HFFc6 (cell line): ENCODE results near the gene FKBP1A. TPM values are rescaled to one million over a fixed set of nuclear protein-coding genes. Genes with fewer than 3 reads are reported as not detected.

Experiments used
- DNase-seq: peaks from one replicate; pipeline ENCODE4 v3.0.0-alpha.2; 2018
- H3K27ac Mint-ChIP-seq: 2 replicates; pipeline ENCODE4 v1.8.0; 2020; ENCODE audit warnings: mild to moderate bottlenecking, mixed read lengths
- H3K27me3 Mint-ChIP-seq: 2 replicates; pipeline ENCODE4 v1.8.0; 2021; ENCODE audit warnings: mild to moderate bottlenecking, moderate library complexity, mixed read lengths; ENCODE audit not compliant: insufficient read depth
- H3K36me3 Mint-ChIP-seq: 2 replicates; pipeline ENCODE4 v1.8.0; 2021; ENCODE audit warnings: low read depth, mixed read lengths
- H3K4me1 Mint-ChIP-seq: 2 replicates; pipeline ENCODE4 v1.8.0; 2020; ENCODE audit warnings: low read depth, mixed read lengths
- H3K4me3 Mint-ChIP-seq: 2 replicates; pipeline ENCODE4 v1.8.0; 2020; ENCODE audit warnings: mild to moderate bottlenecking, moderate library complexity, mixed read lengths
- H3K9me3 Mint-ChIP-seq: 2 replicates; pipeline ENCODE4 v1.8.0; 2020; ENCODE audit warnings: mild to moderate bottlenecking, mixed read lengths
- total RNA-seq, 6 experiments: library from RNA; stranded (reverse); fragmentation: NEBNext Ultra II Directional; extraction: Animal tissue kit (Norgen Biotek cat#: 25700); gene quantifications; 2 replicates in 1 of 6; 3 replicates in 5 of 6; pipeline ENCODE4 v1.2.3, GENCODE V29; 2021
- TF ChIP-seq, protein P1 (sequence below): fragments of 200-600 bp; sonication (generic); IDR thresholded peaks from 2 replicates; pipeline ENCODE4 v1.5.0; 2021; ENCODE audit warnings: antibody characterized with exemption, mild to moderate bottlenecking

FKBP1A gene
- total RNA-seq, 6 experiments from 2014 or later: 437 to 543 (median 491) TPM

DNA sequence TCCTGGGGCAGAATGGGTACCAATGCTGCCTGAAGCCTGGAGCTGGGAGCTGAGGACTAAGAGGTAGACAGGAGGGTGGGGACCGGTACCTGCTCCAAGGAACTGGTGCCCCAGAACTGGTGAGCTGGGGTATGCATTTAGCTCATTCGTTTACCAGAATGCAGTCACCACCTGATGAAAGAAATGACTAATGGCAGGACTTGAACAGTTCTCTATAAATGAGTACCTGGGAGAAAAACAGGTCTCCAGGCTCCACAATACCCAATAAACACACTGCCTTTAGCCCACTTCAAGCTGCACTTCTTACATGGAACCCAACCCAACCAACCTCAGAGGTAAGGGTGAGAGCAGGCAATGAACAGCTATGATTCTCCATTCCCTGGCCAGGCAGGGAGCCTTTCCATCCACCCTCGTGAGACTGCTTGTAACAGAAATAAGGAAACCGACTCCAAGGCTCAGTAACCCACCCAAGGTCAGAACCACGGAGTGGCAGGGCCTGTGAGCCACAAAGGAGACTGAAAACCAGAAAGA lies 15.4 kb downstream of the FKBP1A start:
- no peaks in the 10 kb centered on the region for H3K9me3 Mint-ChIP-seq
- H3K27ac Mint-ChIP-seq: peak overlapping the region; percentile 76
- DNase-seq: no peak
- peak overlapping the region; percentile 26 for H3K4me3 Mint-ChIP-seq
- peaks cover 15% of the 10 kb centered on the region for H3K36me3 Mint-ChIP-seq
- no peaks in the 10 kb centered on the region; the same call in 1 of the 2 replicates for H3K27me3 Mint-ChIP-seq
- H3K4me1 Mint-ChIP-seq: peaks cover 92% of the 10 kb centered on the region
- TF ChIP-seq, protein P1, sequence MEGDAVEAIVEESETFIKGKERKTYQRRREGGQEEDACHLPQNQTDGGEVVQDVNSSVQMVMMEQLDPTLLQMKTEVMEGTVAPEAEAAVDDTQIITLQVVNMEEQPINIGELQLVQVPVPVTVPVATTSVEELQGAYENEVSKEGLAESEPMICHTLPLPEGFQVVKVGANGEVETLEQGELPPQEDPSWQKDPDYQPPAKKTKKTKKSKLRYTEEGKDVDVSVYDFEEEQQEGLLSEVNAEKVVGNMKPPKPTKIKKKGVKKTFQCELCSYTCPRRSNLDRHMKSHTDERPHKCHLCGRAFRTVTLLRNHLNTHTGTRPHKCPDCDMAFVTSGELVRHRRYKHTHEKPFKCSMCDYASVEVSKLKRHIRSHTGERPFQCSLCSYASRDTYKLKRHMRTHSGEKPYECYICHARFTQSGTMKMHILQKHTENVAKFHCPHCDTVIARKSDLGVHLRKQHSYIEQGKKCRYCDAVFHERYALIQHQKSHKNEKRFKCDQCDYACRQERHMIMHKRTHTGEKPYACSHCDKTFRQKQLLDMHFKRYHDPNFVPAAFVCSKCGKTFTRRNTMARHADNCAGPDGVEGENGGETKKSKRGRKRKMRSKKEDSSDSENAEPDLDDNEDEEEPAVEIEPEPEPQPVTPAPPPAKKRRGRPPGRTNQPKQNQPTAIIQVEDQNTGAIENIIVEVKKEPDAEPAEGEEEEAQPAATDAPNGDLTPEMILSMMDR: no peak

DNA sequence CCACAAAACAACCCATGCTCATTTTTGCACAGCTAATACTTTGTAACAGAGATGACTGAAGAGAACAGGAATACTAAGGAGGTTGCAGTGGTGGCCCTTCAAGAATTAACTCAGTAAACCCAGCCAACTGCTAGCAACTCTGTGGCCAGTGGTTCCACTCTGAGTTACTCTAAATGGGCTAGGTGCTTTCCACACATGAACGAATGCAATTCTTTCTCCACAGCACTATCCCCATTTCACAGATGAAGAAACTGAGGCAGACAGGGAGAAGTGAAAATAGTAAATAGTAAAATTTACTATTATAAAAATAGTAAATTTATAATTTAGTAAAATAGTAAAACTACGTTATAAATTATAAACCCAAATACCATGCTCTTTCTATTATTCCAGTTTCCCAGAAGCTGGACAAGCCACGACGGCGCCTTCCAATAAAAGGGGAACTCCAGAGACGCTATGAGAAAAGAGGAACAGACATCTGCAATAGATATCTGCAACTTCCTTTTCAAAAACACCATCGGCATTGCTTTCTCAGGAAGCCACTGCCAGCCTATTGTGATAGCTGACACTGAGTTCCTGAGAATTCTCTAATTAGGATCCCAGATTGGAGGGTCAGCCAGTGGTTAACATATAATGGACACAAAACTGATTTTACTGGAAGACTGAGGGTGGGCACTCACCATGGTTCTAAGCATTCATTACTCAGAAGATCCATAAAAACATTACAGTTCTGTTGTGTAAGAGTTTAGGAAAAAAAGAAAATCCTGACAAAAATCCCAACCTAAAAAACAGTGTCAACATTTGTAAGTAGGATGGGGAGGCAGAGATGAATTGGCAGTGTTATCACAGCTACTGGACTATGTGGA lies 16.2 kb downstream of the FKBP1A start:
- peak overlapping the region; percentile 26 for H3K4me3 Mint-ChIP-seq
- H3K4me1 Mint-ChIP-seq: peaks cover 91% of the 10 kb centered on the region
- DNase-seq: no peak
- TF ChIP-seq, protein P1: no peak
- H3K27me3 Mint-ChIP-seq: no peaks in the 10 kb centered on the region; the same call in 1 of the 2 replicates
- H3K36me3 Mint-ChIP-seq: peaks cover 17% of the 10 kb centered on the region
- peak overlapping the region; percentile 76 for H3K27ac Mint-ChIP-seq
- no peaks in the 10 kb centered on the region for H3K9me3 Mint-ChIP-seq

DNA sequence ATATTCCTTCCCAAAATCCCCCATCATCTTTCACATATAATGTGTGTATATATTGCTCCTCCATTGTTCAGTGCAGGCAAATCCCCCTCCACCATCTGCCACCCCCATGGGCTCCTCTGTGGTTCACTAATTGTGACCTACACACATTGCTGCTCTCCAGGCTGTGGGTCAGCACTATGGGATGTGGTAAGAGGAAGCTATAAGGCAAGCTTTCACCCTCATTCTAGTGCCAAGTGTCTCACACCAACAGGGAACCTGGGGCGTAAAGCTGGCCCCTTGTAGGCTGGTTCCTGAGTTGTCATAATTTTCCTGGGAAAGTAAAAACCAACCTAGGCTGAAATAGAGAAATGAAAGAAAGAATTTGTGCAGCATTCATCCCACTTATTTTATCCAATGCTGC lies 16.8 kb downstream of the FKBP1A start:
- no peak for DNase-seq
- TF ChIP-seq, protein P1: no peak
- Mint-ChIP-seq H3K27me3 (no peaks in the 10 kb centered on the region; the same call in 1 of the 2 replicates), H3K4me3 (no peak overlapping the region; the same call in 1 of the 2 replicates), H3K9me3 (no peaks in the 10 kb centered on the region), H3K4me1 (peaks cover 91% of the 10 kb centered on the region), H3K27ac (peak overlapping the region; percentile 72), H3K36me3 (peaks cover 24% of the 10 kb centered on the region)

DNA sequence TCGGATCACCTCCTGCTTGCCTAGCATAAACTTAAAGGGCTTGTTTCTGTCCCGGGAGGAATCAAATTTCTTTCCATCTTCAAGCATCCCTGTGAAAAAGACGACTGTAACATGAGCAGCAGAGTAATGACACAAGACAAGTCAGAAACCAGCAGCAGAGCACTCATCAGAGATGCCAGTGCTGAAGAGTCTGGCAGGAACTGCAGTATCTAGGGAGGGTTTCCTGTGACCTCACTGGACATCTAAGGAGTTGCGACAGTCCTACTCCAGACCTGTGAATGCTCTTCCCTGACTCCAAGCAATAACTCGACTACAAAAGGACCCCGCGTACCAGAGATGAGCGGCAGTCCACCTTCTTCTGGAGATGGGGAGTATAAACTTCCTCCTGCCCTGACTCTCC lies 17.3 kb downstream of the FKBP1A start:
- Mint-ChIP-seq H3K36me3 (peaks cover 24% of the 10 kb centered on the region), H3K9me3 (no peaks in the 10 kb centered on the region), H3K4me3 (peak overlapping the region; percentile 13; the same call in 1 of the 2 replicates), H3K4me1 (peaks cover 91% of the 10 kb centered on the region), H3K27ac (peak overlapping the region; percentile 72), H3K27me3 (no peaks in the 10 kb centered on the region; the same call in 1 of the 2 replicates)
- peak; percentile 65 for DNase-seq
- TF ChIP-seq, protein P1: no peak

DNA sequence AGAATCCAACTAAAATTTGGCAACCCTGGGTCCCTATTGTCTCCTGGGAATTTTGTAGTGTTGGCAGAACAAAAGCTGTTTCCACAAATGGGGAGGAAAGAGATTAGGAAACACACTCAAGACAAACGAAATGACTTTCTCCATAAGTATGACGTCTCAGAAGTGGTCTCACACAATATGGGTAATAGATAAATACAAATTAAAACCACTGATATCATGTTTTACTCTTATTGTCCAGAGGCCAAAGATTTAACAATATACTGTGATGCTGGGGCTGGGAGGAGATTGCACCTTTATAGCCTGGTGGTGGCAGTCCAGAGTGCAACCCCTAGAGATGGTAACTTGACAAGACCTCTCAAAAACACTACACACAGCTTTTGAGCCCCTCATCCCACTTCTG lies 18.6 kb downstream of the FKBP1A start:
- Mint-ChIP-seq H3K27ac (peak overlapping the region; percentile 16), H3K4me1 (peaks cover 91% of the 10 kb centered on the region), H3K27me3 (no peaks in the 10 kb centered on the region; the same call in 1 of the 2 replicates), H3K9me3 (no peaks in the 10 kb centered on the region), H3K4me3 (no peak overlapping the region), H3K36me3 (peaks cover 24% of the 10 kb centered on the region)
- TF ChIP-seq, protein P1: peak; percentile 34
- no peak for DNase-seq
